OCI-LY3 (cell line): ENCODE data around the gene CATSPERD.
"Not testable (repeated sequence)": the region's sequence is repeated elsewhere in the genome, so short reads cannot be mapped to it uniquely, and the experiment has no call there.

Experiments
- H2AFZ ChIP-seq: fragments of 200-600, 300-600 bp; shearing (Covaris generic); 2 replicates; pipeline ENCODE4 v1.6.0; 2014; ENCODE audit warnings: antibody characterized with exemption, low read depth, low read length
- H3K27ac ChIP-seq: fragments of 200-600, 300-600 bp; sonication (generic); 2 replicates; pipeline ENCODE4 v1.5.1; 2014; ENCODE audit warnings: mild to moderate bottlenecking, low read length, moderate library complexity, mixed read lengths
- H3K27me3 ChIP-seq: fragments of 200-600, 300-600 bp; sonication (generic); 2 replicates; pipeline ENCODE4 v1.6.1; 2014; ENCODE audit warnings: low read depth, low read length, mixed read lengths
- H3K36me3 ChIP-seq: fragments of 200-600, 300-600 bp; sonication (generic); replicated peaks from 2 replicates; pipeline ENCODE3; 2014; ENCODE audit warnings: low read depth, low read length, mixed read lengths
- H3K4me1 ChIP-seq: fragments of 300-600, 200-600 bp; sonication (generic); 2 replicates; pipeline ENCODE4 v1.6.1; 2014; ENCODE audit warnings: low read length, mixed read lengths
- H3K4me2 ChIP-seq: fragments of 200-600, 300-600 bp; sonication (generic); 2 replicates; pipeline ENCODE4 v1.6.1; 2014; ENCODE audit warnings: low read length, mixed read lengths
- H3K4me3 ChIP-seq: fragments of 300-600, 200-600 bp; sonication (generic); 2 replicates; pipeline ENCODE4 v1.5.1; 2014; ENCODE audit warnings: antibody characterized with exemption, mild to moderate bottlenecking, low read length, moderate library complexity
- H3K79me2 ChIP-seq: fragments of 300-600, 200-600 bp; shearing (Covaris generic); 2 replicates; pipeline ENCODE4 v1.6.1; 2014; ENCODE audit warnings: mild to moderate bottlenecking, low read length, mixed read lengths
- H3K9ac ChIP-seq: fragments of 300-600, 200-600 bp; shearing (Covaris generic); 2 replicates; pipeline ENCODE4 v1.6.0; 2014; ENCODE audit warnings: mild to moderate bottlenecking, low read length, moderate library complexity
- H3K9me3 ChIP-seq: fragments of 200-600, 300-600 bp; shearing (Covaris generic); 2 replicates; pipeline ENCODE4 v1.6.1; 2014; ENCODE audit warnings: low read length, mixed read lengths; ENCODE audit not compliant: insufficient read depth
- H4K20me1 ChIP-seq: fragments of 200-600, 300-600 bp; sonication (generic); 2 replicates; pipeline ENCODE4 v1.6.1; 2016; ENCODE audit warnings: low read length, mixed read lengths; ENCODE audit not compliant: insufficient read depth
- CTCF ChIP-seq: fragments of 200-600, 300-600 bp; sonication (generic); IDR thresholded peaks from 2 replicates; pipeline ENCODE4 v1.5.1; 2014; ENCODE audit warnings: antibody characterized with exemption, low read length, low read depth
- EZH2phosphoT487 ChIP-seq: fragments of 200-600 bp; shearing (Covaris generic); IDR thresholded peaks from 2 replicates; pipeline ENCODE4 v1.6.1; 2018; ENCODE audit warnings: antibody characterized with exemption, mixed run types, low read depth

The CATSPERD gene

GRCh38 chr19:5738423-5738822, 18.0 kb downstream of the CATSPERD start:
- no peaks in the 10 kb centered on the region for H3K79me2 ChIP-seq
- no peaks in the 10 kb centered on the region for H4K20me1 ChIP-seq
- no peak for TF ChIP-seq EZH2phosphoT487
- TF ChIP-seq CTCF, result no peak
- H2AFZ ChIP-seq, result no peak overlapping the region
- no peak overlapping the region for H3K4me3 ChIP-seq
- no peak overlapping the region for H3K4me2 ChIP-seq
- peaks cover 4% of the 10 kb centered on the region; the same call in 1 of the 2 replicates for H3K27me3 ChIP-seq
- H3K9me3 ChIP-seq, result no peaks in the 10 kb centered on the region
- H3K27ac ChIP-seq, result no peak overlapping the region
- H3K4me1 ChIP-seq, result no peaks in the 10 kb centered on the region
- no peak overlapping the region for H3K9ac ChIP-seq
- no peaks in the 10 kb centered on the region for H3K36me3 ChIP-seq

GRCh38 chr19:5742051-5742450, 21.6 kb downstream of the CATSPERD start:
- H3K27ac ChIP-seq, result no peak overlapping the region
- H3K4me2 ChIP-seq, result no peak overlapping the region
- TF ChIP-seq EZH2phosphoT487 (no peak), CTCF (no peak)
- H3K9me3 ChIP-seq, result no peaks in the 10 kb centered on the region
- H2AFZ ChIP-seq, result no peak overlapping the region
- no peaks in the 10 kb centered on the region for H4K20me1 ChIP-seq
- H3K9ac ChIP-seq, result no peak overlapping the region
- no peaks in the 10 kb centered on the region for H3K4me1 ChIP-seq
- no peaks in the 10 kb centered on the region for H3K79me2 ChIP-seq
- no peak overlapping the region for H3K4me3 ChIP-seq
- H3K27me3 ChIP-seq, result peaks cover 7% of the 10 kb centered on the region; the same call in 1 of the 2 replicates
- no peaks in the 10 kb centered on the region for H3K36me3 ChIP-seq

GRCh38 chr19:5743630-5744029, 23.2 kb downstream of the CATSPERD start:
- Histone ChIP-seq H3K27ac (no peak overlapping the region), H3K4me2 (no peak overlapping the region), H2AFZ (no peak overlapping the region), H3K27me3 (peaks cover 10% of the 10 kb centered on the region; the same call in 1 of the 2 replicates), H3K9ac (no peak overlapping the region), H3K4me1 (no peaks in the 10 kb centered on the region), H3K9me3 (no peaks in the 10 kb centered on the region), H3K36me3 (no peaks in the 10 kb centered on the region), H4K20me1 (no peaks in the 10 kb centered on the region), H3K4me3 (no peak overlapping the region), H3K79me2 (no peaks in the 10 kb centered on the region)
- TF ChIP-seq CTCF, result no peak
- no peak for TF ChIP-seq EZH2phosphoT487

GRCh38 chr19:5744999-5745398, 24.6 kb downstream of the CATSPERD start:
- not testable (repeated sequence) for H3K4me1 ChIP-seq, H4K20me1 ChIP-seq, H3K9ac ChIP-seq, H3K36me3 ChIP-seq, H3K79me2 ChIP-seq, H3K9me3 ChIP-seq, H2AFZ ChIP-seq, H3K27me3 ChIP-seq, H3K4me2 ChIP-seq, H3K27ac ChIP-seq, H3K4me3 ChIP-seq

- not testable (repeated sequence) for H3K4me1 ChIP-seq, H4K20me1 ChIP-seq, H3K9me3 ChIP-seq, H3K4me2 ChIP-seq, H2AFZ ChIP-seq, H3K27me3 ChIP-seq, H3K36me3 ChIP-seq, H3K9ac ChIP-seq, H3K4me3 ChIP-seq, H3K79me2 ChIP-seq, H3K27ac ChIP-seq
These were observed 28.5 kb downstream of the CATSPERD start for GRCh38 chr19:5748920-5749319.
